GM12872 (cell line): Measurements from ENCODE around the gene CCDC157.

Experiments used
- TF ChIP-seq, protein P1 (sequence below): IDR thresholded peaks from 3 replicates; pipeline ENCODE4 v1.5.1; 2011; ENCODE audit warnings: low read depth, mild to moderate bottlenecking, low read length, moderate library complexity; ENCODE audit not compliant: insufficient read depth

Gene CCDC157

DNA sequence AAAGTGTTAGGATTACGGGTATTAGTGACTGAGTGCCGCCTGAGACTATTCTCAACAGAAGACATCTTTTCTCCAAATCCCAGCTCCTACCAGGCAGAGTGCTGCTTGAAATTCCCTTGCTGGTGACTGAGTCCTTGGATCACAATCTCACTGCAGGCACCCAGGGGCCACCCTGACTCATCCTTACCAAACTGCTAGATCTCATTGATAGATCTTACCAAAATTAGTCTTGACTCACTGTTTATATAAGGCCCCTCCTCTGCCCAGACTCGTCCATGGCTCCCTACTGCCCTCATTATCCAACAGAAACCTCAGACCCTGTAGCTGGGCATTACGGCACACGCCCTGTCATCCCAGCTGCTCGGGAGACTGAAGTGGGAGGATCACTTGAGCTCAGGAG, 44.8 kb upstream of the CCDC157 start:
- TF ChIP-seq, protein P1, sequence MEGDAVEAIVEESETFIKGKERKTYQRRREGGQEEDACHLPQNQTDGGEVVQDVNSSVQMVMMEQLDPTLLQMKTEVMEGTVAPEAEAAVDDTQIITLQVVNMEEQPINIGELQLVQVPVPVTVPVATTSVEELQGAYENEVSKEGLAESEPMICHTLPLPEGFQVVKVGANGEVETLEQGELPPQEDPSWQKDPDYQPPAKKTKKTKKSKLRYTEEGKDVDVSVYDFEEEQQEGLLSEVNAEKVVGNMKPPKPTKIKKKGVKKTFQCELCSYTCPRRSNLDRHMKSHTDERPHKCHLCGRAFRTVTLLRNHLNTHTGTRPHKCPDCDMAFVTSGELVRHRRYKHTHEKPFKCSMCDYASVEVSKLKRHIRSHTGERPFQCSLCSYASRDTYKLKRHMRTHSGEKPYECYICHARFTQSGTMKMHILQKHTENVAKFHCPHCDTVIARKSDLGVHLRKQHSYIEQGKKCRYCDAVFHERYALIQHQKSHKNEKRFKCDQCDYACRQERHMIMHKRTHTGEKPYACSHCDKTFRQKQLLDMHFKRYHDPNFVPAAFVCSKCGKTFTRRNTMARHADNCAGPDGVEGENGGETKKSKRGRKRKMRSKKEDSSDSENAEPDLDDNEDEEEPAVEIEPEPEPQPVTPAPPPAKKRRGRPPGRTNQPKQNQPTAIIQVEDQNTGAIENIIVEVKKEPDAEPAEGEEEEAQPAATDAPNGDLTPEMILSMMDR = no peak

DNA sequence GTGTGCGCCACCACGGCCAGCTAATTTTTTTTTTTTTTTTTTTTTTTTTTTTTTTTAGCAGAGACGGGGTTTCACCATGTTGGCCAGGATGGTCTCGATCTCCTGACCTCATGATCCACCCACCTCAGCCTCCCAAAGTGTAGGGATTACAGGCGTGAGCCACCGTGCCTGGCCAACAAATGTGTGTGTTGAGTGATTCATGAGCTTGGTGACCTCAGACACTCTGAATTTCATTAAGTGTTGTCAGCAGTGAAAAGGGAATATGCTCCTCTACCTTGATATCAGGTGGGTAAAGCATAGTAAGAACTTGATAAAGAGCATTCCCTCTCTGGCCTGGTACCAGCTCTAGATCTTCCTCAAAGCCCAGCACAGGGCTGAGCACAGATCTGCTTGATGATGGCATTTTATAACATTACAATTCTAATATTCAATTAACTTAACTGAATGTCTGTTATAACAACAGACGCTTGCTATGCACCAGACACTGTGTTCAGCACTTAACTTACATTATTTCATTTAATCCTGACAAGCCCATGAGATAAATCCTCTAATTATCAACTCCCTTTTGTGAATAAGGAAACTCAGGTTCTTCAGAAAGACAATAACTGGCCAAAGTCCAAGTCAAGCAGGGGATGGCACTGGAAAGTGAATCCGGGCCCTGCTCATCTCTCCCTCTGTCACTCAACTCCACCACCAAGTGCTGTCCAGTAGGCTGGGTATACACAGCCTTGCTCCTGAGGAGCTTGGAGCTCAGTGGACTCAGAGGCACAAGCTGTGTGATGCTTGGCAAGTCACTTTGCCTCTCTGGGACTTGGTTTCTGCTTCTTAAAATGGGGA, 43.1 kb upstream of the CCDC157 start:
- TF ChIP-seq, protein P1 = no peak

DNA sequence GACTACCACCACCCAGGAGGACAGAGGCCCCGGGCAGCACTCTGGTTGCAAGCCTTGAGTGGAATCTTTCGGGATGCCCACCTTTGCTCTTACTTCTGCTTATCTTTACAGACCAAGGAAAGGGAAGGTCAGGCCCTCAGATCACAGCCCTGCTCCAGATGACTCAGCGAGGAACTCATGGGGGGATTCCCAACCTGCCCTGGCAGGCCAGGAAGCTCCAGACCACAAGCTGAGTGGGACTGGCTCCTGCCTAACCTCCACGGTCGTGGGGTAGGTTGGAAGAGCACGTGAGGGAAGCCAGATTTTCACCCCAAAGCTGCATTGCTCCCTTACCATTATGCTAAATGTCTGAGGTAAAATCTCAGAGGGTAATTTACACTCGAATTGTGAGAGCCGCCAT, 41.9 kb upstream of the CCDC157 start:
- TF ChIP-seq, protein P1 = no peak

DNA sequence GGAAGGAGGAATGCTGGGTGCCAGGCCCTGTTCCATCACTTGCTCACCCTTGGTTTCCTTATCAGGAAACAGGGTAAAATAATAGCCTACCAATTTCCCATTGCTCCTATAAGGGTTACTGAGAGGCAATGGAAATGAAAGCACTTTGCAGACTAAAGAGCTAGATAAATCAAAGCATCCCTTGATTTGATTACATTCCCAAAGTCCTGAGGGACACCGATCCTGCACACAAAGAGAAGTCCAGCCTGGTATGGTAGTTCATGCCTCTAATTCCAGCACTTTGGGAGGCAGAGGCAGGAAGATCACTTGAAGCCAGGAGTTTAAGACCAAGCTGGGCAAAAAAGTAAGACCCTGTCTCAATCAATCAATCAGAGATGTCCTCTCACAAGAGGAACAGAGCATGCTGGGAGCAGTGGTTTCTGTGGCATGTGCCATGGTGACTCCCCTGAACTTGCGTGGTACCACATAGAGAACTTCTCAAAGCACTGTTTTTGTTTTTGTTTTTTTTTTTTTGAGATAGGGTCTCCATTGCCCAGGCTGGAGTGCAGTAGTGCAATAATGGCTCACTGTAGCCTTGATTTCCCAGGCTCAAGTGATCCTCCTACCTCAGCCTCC, 40.7 kb upstream of the CCDC157 start:
- TF ChIP-seq, protein P1 = no peak

DNA sequence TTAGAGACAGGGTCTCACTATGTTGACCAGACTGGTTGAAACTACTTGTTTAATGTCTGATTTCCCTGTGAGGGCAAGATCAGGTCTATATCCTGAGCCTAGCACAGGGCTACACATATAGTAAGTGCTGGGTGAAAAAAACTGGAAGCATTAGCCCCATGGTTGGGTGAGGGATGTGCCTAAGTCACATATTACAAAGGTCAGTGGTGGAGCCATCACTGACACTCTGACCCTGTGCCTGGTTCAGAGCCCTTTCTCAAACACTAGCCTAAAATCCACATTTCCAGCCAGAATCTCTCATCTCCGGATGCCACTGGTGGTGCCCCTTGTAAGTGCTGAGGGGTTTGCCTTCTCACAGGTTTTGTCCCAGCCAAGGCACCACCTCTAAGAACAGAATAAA, 39.0 kb upstream of the CCDC157 start:
- TF ChIP-seq, protein P1 = no peak

DNA sequence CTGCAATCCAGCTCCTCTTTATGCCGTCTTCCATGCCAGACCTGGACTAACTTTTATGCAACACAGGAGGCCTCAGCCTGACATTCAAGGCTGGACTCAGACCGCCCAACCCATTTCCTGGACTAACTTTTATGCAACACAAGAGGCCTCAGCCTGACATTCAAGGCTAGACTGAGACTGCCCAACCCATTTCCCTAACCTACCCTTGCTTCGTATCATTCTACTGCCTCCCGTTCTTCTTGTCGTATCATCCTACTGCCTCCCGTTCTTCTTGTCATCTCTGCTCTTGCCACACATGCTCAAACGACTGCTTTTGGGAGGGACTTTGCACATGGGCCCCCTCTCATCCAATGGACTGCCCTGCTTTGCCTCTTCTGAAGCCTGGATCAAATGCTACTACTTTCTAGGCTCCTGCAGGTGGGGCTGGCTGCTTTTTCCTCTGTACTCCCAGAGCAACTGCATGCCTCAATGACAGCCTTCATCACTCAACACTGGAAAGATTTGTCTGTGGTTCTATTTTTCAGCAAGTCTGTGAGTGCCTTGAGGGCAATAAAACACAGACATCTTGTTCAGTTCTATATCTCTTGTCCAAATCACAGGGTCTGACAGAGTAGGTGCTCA, 37.9 kb upstream of the CCDC157 start:
- TF ChIP-seq, protein P1 = no peak

DNA sequence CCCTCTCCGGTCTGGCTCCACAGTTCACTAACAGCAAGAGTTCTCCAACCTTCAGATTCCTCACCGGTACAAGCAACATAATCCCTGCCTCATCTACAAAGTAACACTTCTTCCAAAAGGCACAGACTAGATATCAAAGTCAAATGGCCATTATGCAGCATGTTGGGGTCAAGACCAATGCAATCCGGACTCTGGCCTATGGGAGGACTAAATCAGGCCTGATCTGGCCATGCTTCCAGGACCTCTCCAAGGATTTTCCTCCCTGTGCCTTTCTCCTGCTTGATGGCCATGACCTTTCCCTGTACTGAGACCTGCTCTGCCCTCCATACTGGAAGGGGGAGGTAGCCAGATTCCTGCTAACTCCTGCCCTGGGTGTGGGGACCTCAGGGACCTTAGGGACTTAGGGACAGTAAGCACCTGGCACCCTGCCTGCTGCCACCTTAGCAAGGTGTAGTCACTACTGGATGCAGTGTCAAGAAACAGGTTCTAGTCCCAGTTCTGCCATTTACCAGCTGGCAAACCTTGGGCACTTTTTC, 36.7 kb upstream of the CCDC157 start:
- TF ChIP-seq, protein P1 = no peak
